Inflammatory macrophage (primary cell): Measurements from ENCODE around the gene UBE2I.

Experiments used
- DNase-seq, 2 donors: peaks; one replicate each; pipeline ENCODE4 v3.0.0-alpha.2; 2020 to 2022

UBE2I gene

DNA sequence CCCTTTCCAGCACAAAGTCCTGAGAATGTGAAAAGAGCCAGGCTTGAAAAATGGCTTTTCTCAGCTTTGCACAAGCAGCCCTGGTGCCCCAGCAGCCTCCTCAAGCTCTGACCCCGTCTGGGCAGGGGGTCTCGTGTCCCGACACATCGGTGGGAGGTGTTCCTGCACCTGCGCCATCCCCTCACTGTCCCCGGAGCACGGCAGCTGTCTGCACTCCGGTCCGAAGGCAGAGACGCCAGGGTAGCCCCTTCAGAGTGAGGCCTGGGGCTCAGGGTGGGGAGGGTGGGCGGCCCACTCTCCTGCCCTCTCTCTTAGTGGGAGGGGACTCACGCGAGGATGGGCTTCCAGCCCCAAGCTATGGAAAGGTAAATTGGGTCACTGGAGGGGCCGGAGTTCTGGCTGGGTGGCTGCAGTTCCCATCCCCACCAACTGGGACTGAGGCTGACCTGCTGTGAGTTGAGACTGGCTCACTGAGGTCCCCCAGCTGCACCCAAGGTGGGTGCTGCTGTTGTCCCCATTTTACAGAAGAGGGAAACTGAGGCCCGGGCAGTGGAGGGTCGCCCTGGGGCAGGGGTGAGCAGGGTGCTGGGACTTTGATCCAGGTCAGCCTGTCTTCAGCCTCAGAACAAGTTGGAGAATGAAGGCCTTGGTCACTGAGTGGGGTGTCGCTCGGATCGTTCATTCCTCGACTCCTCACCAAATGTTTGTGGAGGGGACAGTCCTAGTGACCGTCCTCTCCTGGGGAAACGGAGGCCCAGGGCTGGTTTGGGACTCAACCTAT, 21.7 kb downstream of the UBE2I start:
- no peak for DNase-seq

DNA sequence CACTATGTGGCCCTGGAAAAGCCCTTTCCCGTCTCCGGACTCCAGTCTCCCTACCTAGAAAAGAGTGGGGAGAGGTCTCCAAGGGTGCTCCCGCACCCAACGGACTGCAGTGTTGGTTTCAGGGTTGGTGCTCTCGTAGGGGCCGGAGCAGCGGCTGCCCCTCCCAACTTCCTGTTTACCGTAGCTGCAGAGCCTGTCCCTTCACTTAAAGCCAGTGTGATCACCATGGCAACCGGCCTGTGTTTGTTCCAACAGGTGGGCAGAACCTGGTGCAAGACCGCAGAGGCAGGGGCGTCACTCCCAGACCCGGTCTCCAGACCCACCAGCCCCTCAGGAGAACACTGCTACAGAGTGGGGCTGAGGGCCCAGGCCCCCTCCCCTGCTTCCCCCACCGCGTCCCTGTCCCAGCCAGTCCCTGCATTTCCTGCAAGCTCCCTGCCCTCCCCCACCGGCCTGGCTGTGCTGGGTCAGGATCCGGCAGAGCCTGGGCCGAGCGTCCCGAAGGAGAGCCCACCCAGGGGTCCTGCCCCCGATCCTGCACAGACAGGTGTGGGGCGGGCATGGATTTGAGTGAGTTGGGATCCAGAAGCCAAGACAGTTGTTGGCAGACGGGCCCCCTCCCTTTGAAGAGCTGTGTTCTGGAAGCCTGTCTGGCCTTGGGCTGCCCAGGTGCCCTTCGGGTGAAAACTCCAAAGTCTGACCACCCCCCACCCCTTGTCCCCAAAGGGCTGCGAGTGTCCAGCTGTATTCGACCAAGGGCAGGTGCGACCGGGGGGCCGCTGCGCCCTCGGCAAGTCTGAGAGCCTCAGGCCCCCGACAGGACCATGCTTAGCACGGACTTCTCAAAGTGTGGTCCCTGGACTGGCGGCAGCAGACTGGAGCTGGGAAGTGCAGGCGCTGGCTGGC, 22.5 kb downstream of the UBE2I start:
- peak; percentile 25 to 47 for DNase-seq

DNA sequence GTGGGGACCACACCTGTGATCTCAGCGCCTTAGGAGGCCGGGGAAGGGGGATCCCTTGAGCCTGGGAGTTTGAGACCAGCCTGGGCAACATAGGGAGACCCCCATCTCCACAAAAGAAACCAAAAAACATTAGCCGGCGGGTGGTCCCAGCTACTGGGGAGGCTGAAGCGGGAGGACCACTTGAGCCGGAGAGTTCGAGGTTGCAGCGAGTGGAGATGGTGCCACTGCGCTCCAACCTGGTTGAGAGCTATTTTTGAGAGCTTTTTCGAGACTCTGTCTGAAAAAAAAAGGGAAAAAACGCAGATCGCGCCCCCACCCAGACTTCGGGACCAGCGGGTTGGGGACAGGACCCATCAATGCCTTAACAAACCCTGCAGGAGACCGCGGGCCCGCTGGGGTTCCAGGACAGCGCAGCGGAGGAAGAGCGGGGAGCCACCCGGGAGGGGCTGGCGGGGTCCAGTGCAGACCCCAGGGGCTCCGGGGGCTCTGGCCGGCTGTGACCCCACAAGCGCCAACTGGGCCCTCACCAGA, 23.2 kb downstream of the UBE2I start:
- no peak for DNase-seq

DNA sequence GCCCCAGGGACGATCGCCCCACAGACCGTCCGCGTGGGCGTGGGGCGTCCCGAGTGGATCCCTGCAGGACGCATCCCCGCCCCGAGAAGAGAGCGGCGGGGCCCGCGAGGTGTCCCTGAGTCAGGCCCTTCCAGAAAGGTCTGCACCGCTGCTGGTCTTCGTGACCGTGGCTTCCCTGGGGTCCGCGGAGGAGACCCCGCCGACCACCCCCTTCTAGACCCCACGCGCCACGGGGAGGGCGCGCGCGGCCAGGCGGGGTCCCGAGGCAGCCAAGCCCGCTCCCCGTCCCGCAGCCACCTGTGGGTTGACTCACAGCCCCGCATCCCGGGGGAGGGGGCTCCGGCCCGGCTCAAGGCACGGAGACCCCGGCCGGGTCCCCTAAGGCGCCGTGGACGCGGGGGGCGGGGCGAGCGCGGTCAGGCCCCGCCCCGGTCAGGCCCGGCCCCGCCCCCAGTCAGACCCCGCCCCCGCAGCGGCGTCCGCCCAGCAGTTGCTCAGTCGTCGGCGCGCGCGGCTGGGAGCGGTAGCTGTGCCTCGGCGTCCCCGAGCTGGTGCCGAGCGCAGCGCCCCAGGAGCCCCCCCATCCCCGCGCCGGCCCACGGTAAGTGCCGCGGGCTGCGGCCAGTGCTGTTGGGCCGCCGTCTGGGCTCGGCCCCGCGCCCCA, 23.8 kb downstream of the UBE2I start, which contains the start of gene BAIAP3:
Gene BAIAP3, plus strand, starts transcription at position 497 of the 664 bp plus-strand sequence. CDS start 4,905 bp downstream, outside the sequence.
- peak; percentile 20 to 60 for DNase-seq

DNA sequence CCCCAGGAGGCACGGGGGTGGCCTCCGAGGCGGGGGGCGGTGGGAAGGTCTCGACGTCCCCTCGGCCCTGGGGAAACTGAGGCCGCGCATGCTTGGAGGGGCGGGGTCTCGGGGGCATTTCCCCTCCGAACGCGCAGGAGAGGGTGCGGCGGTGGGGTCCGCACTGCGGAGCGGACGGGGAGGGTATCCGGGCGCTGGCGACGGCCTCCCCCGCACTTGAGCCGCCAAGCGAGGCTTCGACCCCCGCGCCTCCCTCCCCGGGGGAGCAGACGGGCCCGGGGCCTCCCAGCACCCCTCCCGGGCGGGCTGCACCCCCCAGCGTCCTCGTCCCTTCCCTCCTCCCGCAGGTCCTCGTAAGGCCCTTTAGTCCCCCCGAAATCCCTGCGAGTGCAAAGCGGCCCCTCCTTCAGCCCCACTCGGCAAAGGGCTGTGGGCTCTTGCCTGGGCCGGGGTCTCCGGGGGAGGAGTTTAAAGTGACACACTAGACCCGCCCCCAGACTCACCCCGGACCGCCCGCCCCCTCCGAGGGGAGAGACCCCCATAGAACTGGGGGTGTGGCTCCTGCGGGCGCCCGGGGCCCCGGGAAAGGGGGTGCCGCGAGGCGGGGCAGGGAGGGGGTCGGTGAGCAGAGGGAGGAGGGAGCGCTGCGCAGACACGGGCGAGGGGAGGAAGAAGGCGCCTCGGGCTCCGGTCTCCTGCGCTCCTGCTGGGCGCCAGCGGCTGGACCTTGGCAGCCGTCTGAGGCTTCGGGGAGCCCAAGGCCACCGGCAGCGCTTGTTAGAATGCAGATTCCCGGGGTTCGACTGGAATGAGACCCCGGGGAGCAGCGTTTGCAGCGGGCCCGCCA, 24.6 kb downstream of the UBE2I start:
- no peak for DNase-seq

DNA sequence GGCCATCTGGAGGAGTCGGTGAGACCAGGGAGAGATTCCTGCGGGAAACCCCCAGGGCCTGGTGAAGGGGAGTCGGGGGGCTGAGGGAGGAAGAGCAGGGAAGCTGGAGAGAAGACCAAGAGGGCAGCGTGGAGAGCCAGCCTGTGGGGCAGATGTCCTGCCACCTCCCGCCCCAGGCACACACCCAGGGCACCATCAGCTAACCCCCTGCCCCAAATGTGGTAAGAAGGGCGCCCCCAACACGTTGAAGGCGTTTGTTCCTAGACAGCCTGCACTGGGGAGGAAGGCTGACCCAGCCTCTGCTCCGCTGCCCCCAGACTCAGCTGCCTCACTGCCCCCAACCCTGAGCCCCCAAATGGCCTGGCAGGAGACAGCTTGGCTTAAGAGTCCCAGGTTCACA, 25.3 kb downstream of the UBE2I start:
- DNase-seq = no peak

DNA sequence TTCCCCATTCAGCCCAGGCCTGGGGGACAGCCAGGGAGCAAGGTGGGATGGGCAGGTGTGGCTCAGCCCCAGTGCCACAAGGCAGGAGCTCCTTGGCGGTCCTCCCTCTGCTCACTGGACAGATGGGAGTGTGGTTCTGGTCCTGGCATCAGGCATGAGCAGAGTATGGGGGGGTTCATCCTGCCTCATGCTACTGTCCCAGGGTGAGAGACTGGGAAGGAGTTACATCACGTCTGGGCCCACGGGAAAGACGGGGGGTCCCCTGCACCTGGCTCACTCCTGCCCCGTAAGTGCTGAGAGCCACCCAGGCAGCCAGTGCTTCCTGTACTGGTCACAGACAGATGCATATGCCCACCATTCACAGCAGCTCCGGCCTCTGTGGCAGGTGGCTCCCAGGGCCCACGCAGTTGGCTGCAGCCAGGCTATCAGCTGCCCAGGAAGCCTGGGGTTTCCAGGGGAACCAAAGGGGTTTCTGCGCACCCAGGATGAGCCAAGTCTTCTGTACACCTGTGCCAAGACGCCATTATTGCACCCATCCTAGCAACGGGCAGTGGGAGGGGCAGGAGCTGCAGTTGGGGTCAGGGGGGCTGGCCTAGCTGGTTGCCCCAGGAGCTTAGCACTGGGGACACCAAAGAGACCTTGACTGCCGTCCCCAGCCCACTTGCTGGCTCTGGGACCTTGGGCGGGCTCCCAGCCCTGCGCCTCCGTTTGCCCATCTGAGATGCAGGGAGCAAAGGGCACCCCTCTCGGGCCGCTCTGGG, 26.0 kb downstream of the UBE2I start:
- DNase-seq = no peak

DNA sequence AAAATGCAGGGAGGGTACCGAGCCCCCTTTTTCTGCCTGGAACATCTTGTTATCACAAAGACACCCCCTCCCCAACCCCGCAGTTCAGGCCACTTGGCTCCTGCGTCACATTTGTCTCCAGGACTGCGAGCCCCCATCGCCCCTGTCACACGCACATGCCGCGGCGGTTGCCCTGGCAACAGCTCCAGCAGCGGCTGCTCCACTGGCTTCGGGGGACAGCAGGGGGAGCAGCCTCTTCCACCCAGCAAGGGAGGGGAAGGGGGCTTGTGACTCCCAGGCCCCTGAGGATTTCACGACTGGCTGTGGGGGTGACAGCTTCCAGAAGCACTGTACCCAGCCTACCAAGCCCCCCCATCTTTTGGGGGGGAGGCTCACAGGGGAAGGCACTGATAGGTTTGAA, 26.6 kb downstream of the UBE2I start:
- no peak for DNase-seq

DNA sequence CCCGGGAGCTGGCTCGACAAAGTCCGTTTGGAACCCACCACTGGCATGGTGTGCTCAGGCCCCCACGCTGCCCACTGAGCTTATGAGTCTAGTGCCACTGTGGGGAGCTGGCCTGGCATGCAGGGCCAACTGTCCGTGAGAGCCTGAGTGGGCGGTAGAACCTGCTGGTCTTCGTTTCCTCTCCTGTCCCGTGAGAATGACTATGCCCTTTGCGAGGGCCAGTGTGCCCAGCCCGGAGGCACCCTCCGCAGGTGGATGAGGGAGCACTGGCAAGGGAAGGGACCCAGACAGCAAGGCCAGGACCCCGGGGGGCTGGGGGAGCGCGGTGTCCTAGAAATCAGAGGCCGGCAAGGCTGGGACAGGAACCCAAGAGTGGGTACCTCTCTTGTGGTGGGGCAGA, 27.2 kb downstream of the UBE2I start:
- peak in 1 of 2 donors; percentile 23 for DNase-seq

DNA sequence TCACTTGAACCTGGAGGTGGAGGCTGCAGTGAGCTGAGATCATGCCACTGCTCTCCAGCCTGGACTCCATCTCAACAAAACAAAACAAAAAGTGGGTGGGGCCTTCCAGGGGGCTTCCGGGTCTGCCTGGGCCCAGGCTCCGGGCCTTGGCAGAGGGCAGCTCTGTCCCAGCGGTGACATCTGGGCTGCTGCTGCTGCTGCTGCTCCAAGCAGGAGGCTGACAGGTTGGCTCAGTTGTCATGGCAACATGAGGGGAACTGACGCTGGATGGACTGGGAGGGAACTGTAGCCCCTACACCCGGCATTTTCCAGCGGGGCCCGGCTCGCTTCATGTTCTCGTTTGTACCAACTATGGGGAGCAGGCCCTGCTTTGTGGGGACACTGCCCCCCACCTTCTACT, 28.1 kb downstream of the UBE2I start:
- no peak for DNase-seq

DNA sequence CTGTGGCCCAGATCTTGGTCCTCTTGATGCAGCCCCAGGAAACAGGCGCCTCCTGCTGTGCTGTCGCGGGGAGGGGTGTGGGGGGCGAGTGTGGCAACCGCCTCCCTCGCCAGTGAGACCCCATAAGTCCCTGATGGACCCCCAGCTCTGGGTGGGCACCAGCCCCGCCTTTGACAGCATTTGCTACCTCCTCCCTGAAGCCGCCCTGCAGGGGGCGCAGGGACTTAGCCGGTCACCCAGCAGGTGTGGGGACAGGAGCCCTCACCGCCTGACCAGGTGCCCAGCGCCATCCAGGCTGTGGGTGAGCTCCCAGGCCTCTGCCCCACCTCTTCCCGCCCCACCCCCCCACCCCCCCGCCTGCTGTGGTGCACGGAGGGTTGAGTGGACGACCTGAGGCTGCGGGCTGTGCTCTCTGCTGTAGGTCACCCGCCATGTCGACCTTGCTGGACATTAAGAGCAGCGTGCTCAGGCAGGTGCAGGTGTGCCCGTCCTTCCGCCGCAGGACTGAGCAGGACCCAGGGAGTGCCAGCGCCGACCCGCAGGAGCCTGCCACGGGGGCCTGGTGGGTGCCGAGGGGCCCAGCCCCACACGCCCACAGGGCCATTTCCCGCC, 28.8 kb downstream of the UBE2I start:
- no peak for DNase-seq

DNA sequence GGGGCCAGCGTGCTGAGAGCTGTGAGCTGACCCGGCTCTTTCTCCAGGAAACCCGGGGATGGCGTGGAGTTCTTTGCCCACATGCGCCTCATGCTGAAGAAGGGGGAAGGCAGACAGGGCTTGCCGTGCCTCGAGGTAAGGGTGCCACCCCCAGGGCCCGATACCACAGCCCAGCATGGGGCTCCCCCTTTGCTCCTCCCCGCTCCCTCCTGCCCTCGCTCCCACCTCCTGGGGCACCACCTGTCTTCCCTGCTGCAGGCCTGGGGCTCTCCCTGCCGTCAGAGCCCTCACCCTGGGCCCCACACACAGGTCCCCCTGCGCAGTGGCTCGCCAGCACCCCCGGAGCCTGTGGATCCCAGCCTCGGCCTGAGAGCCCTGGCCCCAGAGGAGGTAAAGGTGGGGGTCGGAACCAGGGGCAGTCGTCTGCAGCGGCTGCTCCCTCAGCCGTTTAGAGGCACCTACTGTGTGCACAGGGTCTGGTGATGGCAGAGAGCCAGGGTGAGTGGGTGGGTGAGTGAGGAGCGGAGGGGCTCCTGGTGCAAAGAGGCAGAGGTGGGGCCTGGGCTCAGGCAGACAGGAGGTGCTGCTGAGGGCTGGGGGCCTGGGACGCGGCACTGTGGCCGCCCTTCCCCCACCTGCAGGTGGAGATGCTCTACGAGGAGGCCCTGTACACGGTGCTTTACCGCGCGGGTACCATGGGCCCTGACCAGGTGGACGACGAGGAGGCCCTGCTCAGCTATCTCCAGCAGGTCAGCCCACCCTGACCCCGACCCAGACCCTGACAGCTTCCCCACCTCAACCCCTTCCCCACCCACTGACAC, 29.6 kb downstream of the UBE2I start:
- DNase-seq = no peak

DNA sequence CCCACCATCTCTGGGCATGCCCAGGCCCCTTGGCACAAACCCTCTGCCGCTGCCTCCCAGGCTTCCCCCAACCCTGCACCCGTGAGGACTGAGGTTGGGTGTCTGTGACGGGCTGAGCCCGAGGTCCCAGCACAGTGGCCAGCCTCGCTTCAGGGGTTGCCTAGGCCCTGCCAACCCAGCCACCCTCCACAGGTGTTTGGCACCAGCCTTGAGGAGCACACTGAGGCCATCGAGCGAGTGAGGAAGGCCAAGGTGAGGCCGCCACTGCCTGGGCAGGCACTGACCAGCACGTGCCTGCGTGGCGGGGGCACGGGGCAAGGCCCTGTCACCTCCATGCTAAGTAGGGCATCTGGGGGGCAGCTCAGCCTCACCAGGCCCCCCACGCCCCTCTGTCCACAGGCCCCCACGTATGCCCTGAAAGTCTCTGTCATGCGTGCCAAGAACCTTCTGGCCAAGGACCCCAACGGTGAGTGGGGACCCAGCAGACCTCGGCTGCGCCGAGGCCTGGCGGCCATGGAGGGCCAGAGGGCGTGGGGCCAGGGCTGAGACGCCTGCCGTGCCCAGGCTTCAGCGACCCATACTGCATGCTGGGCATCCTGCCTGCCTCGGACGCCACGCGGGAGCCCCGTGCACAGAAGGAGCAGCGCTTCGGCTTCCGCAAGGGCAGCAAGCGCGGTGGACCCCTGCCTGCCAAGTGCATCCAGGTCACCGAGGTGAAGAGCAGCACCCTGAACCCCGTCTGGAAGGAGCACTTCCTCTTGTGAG, 31.5 kb downstream of the UBE2I start:
- no peak for DNase-seq

DNA sequence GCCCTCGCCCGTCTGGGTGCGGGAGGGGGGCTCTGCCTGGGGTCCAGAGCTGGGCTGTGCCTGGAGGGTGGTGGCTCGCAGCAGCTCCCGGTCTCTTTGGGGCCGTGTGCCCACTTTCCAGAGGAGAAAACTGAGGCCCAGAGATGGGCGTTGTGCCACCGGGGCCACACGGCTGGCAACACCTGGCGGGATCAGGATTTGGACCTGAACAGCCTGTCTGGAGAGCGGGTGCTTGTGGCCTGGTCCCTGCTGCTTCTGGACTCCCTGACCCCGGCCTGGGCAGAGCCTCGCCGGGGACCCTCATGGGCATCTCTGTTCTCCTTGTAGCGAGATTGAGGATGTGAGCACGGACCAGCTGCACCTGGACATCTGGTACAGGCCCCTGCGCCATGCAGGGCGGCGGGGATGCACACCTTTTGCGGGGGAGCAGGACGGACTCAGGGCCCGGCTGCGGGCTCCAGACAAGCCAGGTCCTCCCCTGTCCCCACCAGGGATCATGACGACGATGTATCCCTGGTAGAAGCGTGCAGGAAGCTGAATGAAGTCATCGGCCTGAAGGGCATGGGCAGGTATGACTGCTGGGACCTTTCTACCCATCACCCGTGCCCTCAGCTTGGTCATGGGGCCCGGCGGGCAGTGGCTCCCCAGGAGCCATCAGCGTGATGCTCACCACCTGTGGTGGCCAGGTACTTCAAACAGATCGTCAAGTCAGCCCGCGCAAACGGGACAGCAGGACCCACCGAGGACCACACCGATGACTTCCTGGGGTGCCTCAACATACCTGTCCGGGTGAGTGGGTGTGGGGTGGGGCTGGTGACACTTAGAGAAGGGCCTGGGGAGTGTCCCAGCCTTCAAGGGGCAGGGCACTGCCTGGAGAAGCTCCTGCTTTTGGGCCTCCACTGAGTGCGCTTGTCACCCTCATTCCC, 32.3 kb downstream of the UBE2I start:
- no peak for DNase-seq

DNA sequence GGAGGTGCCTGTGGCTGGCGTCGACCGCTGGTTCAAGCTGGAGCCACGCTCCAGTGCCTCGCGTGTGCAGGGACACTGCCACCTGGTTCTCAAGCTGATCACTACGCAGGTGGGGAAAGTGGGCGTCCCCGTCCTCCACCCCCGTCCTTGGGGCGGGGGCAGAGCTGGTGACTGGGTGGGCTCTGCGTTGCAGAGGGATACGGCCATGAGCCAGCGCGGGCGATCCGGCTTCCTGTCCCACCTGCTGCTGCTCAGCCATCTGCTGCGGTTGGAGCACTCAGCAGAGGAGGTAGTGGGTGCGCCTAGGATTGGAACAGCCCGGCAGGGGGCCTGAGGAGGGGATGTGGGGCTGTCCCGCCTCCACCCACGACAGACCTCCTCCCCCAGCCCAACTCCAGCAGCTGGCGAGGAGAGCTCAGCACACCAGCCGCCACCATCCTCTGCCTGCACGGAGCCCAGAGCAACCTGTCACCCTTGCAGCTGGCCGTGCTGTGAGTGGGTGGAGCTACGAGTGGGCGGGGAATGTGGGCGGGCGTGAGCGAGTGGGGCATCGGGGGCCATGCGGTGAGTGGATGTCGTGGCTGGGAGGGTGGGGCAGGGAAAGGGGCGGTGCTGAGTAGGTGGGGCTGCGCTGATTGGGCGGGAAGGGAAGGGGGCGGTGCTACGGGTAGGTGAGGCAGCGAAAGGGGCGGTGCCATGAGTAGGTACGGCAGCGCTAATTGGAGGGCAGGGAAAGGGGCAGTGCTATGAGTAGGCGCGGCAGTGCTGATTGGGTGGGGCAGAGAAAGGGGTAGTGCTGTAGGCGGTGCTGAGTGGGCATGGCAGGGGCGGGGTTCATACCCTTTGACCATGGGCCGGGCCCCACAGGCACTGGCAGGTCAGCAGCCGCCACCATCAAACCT, 33.3 kb downstream of the UBE2I start:
- DNase-seq = peak; percentile 88 to 95

DNA sequence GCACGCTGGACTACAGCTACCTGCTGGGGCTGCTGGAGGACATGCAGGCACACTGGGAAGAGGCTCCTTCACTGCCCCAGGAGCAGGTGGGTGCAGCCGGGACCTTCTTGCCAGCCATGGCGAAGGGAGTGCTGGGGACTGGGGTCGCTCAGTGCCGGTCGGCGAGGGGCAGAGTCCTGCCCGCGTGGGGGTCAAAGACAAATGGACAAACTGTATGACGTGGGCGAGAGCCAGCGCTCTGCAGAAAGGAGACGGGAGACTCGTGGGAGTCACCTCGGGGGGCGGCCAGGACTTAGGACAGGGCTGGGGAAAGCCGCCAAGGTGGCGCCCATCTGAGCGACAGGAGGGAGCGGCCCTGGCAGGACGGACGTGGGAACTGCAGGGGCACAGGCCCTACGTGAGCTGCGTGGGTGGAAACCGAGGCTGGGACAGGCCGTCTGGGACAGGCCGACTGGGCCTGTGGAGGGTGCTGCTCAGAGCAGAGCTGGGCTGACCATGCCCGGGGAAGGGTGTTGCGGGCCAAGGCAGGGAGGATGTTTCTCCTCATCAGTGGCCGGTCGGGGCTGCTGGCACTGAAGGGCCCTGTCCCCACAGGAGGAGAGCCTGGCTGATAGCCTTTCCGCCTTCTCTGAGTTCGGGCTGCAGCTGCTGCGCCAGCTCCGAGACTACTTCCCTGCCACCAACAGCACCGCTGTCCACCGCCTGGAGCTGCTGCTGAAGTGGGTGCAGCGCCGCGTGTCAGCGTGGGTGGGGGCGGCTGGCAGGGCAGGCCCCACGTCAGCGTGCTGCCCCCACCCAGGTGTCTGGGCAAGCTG, 34.2 kb downstream of the UBE2I start:
- no peak for DNase-seq
